ENCODE data around the gene PTPN14. TPM values are rescaled to one million over a fixed set of nuclear protein-coding genes. Genes with fewer than 3 reads are reported as not detected.

PTPN14 gene
- total and polyA plus RNA-seq, 8 donors: 14.9 to 38.0 (median 17.9) TPM

DNA sequence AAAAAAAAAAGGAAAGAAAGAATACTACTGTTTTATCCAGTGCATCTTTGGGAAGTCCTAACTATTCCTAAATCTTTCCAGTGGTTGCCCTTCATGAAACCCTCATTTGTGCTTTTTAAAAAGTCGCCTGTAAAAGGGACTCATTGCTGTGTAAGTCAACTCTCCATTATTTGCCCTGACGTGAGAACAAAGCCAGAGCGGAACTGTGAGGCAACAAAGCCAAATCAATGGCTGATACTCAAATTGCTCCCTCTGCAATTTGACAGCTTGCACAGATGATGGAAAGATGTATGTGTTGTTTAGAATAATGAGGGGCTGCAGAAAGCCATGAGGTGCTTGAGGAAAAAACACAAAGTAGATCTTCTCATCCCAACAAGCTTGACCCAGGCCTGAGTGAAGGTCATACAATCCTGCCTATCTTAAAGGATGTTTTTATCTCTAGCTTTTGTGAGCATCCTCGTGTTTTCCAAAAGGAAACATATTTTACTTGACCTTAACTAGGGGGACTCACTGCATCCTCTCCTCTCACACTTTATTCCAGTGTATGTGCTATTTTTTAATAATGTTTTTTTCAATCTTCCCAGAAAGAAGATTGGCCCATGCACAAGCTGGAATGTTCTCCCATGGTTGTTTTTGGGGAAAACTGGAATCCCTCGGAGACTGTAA is 237.1 kb downstream of the PTPN14 start:
- Histone ChIP-seq H3K9me3 (no peaks in the 10 kb centered on the region), H3K4me3 (no peak overlapping the region), H3K27me3 (no peaks in the 10 kb centered on the region), H3K27ac (no peak overlapping the region), H3K4me1 (peaks cover 0 to 13% of the 10 kb centered on the region in 2 donors), H3K36me3 (peaks cover 0 to 21% of the 10 kb centered on the region in 2 donors)
- DNase-seq: no peak
- ATAC-seq: no peak
- no peak for TF ChIP-seq CTCF (IDR thresholded peaks at IDR 0.05)
- intact Hi-C loops (cut with DNase I): no loop called here

DNA sequence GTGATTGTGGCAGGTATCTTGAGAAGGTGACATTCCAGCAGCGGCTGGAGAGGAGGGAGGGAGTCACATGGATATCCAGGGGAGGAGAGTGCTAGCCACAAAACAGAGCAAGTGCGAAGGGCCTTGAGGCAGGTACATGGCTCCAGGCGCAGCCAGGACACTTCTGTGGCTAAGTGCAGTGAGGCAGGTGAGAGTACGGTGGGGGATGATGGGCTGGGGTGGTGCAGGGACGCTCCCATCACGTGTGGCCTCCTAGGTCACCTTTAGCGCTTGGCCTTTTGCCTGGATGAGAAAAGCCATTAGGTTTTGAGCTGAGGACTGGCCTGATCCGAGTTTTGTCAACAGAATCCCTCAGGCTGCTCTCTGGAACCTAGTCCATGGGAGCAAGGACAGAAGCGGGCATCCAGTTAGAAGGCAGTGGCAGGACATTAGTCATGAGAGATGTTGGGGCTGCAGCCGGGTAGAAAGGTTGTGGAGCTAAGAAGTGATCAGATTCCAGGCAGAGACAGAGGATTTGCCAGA is 238.8 kb downstream of the PTPN14 start:
- no peak overlapping the region for H3K27ac ChIP-seq
- no peak for TF ChIP-seq CTCF (IDR thresholded peaks at IDR 0.05)
- intact Hi-C loops (cut with DNase I): no loop called here
- peaks cover 0 to 6% of the 10 kb centered on the region in 2 donors for H3K36me3 ChIP-seq
- H3K4me1 ChIP-seq: peaks cover 0 to 13% of the 10 kb centered on the region in 2 donors
- H3K27me3 ChIP-seq: no peaks in the 10 kb centered on the region
- no peak overlapping the region for H3K4me3 ChIP-seq
- H3K9me3 ChIP-seq: no peaks in the 10 kb centered on the region
- ATAC-seq (no peak), DNase-seq (no peak)

GRCh38 chr1:214310777-214311690 is 240.4 kb downstream of the PTPN14 start:
- no peak for DNase-seq
- H3K27me3 ChIP-seq: no peaks in the 10 kb centered on the region
- intact Hi-C loops (cut with DNase I): no loop called here
- no peak for TF ChIP-seq CTCF (IDR thresholded peaks at IDR 0.05)
- peaks cover 0 to 6% of the 10 kb centered on the region in 2 donors for H3K36me3 ChIP-seq
- no peaks in the 10 kb centered on the region for H3K9me3 ChIP-seq
- no peak for ATAC-seq
- no peak overlapping the region for H3K27ac ChIP-seq
- no peak overlapping the region for H3K4me3 ChIP-seq
- H3K4me1 ChIP-seq: peaks cover 0 to 13% of the 10 kb centered on the region in 2 donors

DNA sequence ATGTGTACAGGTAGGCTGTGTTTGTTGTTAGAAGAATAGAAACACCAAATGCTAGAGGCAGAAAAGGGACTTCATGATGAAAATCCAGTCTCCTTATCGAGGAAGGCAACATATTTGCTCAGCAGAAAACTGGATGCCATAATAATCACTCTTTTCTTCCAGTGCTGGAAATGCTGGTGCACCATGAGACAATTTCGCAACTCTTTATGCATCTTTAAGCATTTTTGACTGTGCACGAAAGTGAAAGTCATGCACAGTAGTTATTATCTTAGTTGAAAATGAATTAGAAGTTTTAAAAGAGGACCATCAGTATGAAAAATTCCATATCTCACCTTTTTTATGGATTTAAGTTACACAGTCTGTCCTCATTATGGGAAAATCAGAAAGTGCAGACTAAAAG is 241.4 kb downstream of the PTPN14 start:
- DNase-seq (peak in 1 of 4 donors; percentile 39), ATAC-seq (peak; percentile 34)
- no peak overlapping the region for H3K27ac ChIP-seq

More for the DNA sequence above, 241.4 kb downstream of the PTPN14 start:
- H3K27me3 ChIP-seq: no peaks in the 10 kb centered on the region
- H3K36me3 ChIP-seq: no peaks in the 10 kb centered on the region
- no peak for TF ChIP-seq CTCF (IDR thresholded peaks at IDR 0.05)
- intact Hi-C loops (cut with DNase I): no loop called here
- H3K9me3 ChIP-seq: no peaks in the 10 kb centered on the region
- H3K4me3 ChIP-seq: no peak overlapping the region
- peaks cover 0 to 13% of the 10 kb centered on the region in 2 donors for H3K4me1 ChIP-seq
